ENCODE measurements around the gene HS3ST6.
A peak's percentile ranks its signal among the peaks of the same experiment; 100 is the strongest.
"Not testable (repeated sequence)": the region's sequence is repeated elsewhere in the genome, so short reads cannot be mapped to it uniquely, and the experiment has no call there.

The HS3ST6 gene

DNA sequence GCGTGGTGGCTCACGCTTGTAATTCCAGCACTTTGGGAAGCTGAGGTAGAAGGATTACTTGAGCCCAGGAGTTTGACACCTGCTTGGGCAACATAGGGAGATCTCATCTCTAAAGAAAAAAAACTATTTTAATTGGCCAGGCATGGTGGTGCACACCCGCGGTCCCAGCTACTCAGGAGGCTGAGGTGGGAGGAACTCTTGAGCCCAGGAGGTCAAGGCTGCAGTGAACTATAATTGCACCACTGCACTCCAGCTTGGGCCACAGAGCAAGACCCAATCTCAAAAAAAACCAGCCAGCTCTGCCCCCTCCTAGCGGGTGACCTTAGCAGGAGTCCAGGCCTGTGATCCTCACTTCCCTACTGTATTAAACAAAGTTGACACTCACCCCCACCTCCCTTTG is 5.9 kb upstream of the HS3ST6 start:
- DNase-seq, result no peak

DNA sequence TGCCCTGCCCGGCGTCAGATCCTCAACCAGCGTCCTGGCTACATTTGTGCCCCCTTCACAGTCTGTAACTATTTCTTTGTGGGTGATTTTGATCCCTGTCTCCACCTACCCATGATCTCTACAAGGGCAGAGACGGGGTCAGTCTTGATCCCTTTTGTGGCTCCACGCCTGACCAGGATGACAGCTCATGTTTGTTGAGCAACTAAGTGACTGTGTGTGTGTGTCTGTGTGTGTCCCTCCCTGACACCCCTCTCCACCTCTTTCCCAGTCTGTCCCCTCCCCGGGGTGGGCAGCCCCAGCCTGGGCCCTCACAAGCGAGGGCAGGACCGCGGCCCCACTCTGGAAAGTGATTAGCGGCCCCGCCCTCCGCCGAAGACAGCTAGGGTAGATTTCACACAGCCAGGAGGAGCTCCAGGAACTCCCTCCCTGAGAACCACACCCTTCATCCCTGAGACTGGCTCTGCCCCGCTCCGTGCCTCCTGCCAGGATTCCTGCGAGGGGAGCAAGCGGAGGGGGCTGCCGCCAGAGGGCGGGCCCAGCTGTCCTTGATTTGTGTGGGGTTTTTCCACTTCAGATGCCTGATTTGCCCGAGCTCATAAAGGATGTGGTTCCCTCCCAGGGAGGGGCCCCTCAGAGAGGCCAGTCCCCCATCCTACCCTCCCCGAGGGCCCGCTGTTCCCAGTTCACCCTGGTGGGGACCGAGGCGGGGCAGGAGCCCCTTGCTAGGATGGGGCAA is 5.3 kb upstream of the HS3ST6 start:
- peak; percentile 52 for DNase-seq

- DNase-seq, result no peak
Observed at GRCh38 chr16:1922357-1922756, 4.1 kb upstream of the HS3ST6 start.

GRCh38 chr16:1920727-1921171 is 2.5 kb upstream of the HS3ST6 start:
- DNase-seq, result peak; percentile 73

DNA sequence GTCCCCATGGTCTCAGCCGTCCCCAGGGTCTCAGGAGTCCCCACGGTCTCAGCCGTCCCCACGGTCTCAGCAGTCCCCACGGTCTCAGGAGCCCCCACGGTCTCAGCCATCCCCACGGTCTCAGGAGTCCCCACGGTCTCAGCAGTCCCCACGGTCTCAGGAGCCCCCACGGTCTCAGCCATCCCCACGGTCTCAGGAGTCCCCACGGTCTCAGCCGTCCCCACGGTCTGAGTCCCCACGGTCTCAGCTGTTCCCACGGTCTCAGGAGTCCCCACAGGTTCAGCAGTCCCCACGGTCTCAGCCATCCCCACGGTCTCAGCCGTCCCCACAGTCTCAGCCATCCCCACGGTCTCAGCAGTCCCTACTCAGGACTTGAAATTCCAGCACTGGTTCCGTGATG is 1.9 kb upstream of the HS3ST6 start:
- not testable (repeated sequence) for DNase-seq

DNA sequence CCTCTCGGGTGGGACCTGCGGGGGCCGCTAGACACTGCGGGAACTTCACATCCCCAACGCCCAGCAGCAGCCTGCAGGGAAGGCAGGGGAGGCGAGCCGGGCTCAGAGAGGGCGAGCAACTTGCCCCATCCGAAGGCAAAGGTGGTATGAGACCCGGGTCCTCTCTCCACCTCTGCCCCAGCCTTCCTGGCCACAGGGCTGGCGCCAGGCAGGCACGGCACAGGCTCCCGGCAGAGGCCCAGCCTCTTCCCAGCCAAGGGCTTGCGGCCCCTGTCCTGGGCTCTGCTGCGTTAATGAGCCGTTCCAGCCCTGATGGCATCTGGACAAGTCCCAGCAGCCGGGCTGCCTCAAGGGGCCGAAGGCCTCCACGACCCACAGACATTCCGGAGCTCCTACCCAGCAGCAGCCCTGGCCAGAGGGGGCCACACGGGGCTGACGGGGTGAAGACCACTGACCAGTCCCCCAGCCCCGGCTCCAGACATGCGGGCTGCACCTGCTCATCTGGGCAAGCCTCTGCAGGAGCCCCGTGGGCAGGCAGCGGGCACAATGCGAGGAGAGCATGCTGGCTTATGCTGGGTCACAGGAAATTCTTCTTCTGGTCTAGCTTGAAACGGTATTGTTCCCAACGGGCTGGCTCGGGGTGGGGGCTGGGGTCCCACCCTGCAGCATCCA is 1.2 kb upstream of the HS3ST6 start:
- DNase-seq, result no peak

GRCh38 chr16:1917665-1918350 is 407 bp downstream of the HS3ST6 start:
- no peak for DNase-seq

- DNase-seq, result no peak
Observed at GRCh38 chr16:1917056-1917664, 1.1 kb downstream of the HS3ST6 start.

DNA sequence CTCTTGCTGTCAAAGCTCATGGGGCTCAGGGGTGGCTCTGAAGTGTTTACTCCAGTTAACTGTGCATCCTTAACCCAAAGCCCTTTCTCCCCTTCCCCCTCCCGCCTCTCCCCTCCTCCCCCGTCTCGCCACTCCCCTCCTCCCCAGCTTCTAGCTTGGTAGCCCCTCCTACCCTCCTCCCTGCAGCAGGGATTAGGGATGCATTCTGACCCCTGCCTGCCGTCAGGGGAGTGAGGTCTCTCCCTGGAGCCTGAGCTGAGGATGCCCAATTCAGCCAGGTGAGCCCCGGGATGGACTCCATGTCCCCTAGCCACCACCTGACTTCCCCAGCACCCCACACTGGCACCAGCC is 1.6 kb downstream of the HS3ST6 start:
- DNase-seq, result no peak

GRCh38 chr16:1915732-1916639 is 2.2 kb downstream of the HS3ST6 start:
- no peak for DNase-seq

DNA sequence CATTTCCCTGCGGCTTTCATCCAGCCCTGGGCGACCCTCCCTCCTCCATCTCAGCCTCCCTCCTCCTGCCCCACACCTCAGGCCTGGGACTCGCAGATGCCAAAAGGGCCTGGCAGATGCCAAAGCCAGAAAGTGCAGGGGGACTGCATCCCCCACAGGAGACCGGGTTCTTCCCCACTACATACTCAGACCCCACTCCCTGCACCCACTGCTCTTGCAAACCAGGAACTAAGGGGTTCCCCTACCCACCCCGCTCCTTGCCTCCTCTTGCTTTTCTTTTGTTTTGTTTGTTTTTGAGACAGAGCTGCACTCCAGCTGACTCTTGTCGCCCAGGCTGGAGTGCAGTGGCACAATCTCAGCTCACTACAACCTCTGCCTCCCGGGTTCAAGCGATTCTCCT is 3.2 kb downstream of the HS3ST6 start:
- DNase-seq, result no peak

GRCh38 chr16:1914084-1914608 is 4.1 kb downstream of the HS3ST6 start:
- no peak for DNase-seq

DNA sequence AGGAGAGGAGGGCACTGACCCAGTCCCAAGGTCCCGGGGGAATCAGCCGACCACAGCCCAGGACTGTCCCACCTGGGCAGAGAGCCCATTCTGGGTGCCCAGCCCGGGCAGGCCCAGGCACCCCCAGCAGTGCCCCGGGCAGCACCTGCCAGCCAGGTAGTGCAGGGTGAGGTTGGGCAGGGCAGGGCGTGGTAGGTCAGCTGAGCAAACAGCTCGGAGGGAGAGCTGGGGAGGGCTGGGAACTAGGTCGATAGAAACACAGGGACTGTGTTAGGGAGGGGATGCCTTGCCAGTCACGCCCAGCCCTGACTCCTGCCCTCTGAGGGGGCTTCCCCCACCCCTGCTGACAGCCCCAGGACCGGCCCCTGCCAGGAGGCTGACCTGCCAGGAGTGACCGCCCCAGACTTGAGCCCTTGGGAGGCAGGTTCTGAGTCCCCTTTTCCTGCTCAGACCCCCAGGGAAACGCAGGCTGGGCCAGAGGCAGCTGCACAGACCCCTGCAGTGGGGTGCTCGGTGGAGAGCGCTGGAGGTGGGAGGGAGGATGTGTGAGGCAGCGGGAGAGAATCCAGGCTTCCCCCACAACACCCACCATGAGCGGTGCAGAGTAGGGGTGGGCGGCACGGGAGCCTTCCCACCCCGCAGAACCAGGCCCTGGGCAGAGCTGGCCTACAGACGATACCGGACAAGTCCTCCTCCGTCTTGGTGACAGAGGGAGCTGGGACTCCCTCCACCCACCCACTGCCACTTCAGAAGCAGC is 4.7 kb downstream of the HS3ST6 start:
- no peak for DNase-seq

- no peak for DNase-seq
Observed at GRCh38 chr16:1912215-1912543, 6.0 kb downstream of the HS3ST6 start.

- no peak for DNase-seq
Observed at GRCh38 chr16:1911467-1912214, 6.6 kb downstream of the HS3ST6 start.

DNA sequence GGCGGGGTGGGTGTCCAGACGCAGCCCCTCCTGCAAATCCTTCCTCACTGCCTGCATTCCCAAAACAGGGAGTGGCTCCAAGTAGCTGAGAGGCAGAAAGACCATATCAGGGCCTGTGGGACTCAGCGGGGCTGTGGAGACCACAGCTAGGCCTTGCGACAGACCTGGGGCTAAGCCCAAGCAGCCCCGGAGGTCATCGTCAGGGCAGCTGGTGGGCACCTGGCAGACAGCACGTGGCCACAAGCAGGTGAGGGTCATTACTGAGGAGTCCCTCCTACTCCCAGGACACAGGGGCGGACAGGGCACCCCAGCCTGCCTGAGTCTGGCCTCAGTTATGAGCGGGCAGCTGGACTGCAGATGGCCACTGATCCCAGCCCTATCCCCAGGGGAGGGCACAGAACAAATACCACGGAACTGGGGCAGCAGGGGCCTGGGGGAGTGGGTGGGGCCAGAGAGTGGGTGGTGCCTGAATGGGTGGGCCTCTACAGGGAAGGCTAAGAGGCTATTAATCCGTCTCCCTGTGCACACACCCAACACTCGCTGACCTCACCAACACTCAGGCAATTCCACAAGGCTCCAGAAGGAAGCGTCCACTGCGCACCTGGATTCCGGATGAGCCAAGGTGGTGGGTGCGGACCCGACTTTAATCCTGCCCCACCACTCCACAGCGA is 8.5 kb downstream of the HS3ST6 start:
- DNase-seq, result no peak

GRCh38 chr16:1908983-1909382 is 9.2 kb downstream of the HS3ST6 start:
- DNase-seq, result no peak

DNA sequence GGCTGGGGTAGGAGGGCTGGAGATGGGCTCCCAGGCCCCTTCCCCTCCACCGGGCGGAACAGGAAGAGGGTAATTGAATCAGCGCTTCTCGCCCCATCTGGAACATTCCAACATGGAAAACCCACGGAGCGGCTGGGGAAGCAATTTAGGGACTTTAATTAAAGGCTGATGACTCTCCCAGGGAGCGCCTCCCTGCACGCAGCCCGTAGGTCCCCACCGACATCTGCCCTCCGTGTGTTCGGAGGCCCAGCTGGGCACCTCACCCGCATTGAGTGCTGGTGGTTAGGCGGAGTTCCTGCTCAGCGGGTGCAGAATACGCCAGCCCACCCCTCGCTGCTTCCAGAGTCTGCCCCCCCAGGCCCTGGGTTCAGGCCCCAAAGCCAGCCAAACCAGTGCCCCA is 10.0 kb downstream of the HS3ST6 start:
- DNase-seq, result no peak

DNA sequence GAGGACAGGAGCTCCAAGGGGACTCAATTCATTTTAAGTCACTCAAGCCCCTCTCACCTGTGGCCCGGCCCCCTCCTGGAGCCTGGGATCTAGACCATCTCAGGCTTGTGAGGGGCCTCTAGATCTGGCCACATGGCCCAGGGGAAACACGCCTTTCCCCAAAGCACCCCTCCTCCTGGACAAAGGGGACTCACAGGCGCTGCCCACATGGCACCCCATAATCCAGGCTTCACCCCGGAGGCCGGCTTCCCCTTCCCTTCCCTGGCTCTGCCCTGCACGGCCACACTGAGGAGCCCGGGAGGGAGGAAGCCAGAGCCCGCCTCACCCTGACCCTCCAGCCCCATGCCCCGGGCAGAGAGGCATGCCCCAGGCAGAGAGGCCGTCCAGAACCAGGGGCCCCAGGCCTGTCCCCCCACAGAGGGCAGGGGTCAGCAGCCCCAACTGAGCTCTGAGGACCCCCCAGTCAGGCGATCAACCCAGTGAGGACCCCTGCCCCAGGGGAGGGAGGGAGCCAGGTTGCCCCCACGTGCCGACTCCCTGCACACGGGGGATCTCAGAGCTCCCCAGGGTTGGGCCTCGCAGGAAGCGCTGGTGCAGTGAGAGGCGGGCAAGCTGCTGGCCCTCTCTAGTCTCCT is 10.9 kb downstream of the HS3ST6 start:
- DNase-seq, result no peak

GRCh38 chr16:1906846-1907165 is 11.4 kb downstream of the HS3ST6 start:
- no peak for DNase-seq

Data from hematopoietic multipotent progenitor cell treated with erythropoietin and hydrocortisone succinate and interleukin-3 and kit ligand, for 6 days (in vitro differentiated cells).